Coronary artery (tissue), 2 donors: Measurements from ENCODE around the gene ARL15.
"Not testable (repeated sequence)": the region's sequence is repeated elsewhere in the genome, so short reads cannot be mapped to it uniquely, and the experiment has no call there.

Experiments
- DNase-seq: peaks from one replicate; pipeline ENCODE4 v3.0.0-alpha.2; 2017; ENCODE audit warnings: low spot score
- H3K27ac ChIP-seq, 2 donors: fragments of 200-600 bp; sonication (generic); one replicate each; pipeline ENCODE4 v1.5.1; 2016 to 2019
- H3K4me3 ChIP-seq: fragments of 200-600 bp; sonication (generic); 2 replicates; pipeline ENCODE4 v1.5.1; 2016; ENCODE audit warnings: mild to moderate bottlenecking, moderate library complexity
- TF ChIP-seq, protein P1 (sequence below): fragments of 200-600 bp; sonication (generic); IDR thresholded peaks from one replicate; pipeline ENCODE4 v1.5.1; 2019; ENCODE audit warnings: antibody characterized with exemption

Gene ARL15

DNA sequence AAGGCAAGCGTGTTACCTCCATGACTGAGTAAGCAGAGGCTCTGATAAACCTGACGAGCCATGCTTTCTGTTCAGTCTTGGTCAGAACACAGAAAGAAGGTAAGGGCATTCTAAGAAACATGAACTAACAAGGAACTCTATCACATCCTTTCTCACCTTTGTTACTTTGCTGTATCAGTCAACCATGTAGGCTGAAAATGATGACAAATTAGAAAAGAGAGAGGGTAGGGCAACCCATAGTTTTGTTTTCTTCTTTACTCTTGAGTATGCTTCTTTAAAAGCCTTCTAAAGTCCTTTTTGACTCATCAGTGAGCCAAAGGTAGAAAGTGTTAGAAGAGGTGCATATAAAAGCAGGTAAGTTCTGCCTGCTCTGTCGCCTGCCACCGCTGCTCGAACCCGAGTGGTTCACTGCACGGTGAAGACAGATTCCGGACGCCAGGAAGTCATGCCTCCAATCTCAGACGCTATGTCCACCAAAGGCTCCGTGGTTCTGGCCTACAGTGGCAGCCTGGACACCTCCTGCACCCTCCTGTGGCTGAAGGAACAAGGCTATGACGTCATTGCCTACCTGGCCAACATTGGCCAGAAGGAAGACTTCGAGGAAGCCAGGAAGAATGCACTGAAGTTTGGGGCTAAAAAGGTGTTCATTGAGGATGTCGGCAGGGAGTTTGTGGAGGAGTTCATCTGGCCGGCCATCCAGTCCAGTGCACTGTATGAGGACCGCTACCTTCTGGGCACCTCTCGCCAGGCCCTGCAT lies 451.5 kb downstream of the ARL15 start:
- DNase-seq = no peak
- TF ChIP-seq, protein P1, sequence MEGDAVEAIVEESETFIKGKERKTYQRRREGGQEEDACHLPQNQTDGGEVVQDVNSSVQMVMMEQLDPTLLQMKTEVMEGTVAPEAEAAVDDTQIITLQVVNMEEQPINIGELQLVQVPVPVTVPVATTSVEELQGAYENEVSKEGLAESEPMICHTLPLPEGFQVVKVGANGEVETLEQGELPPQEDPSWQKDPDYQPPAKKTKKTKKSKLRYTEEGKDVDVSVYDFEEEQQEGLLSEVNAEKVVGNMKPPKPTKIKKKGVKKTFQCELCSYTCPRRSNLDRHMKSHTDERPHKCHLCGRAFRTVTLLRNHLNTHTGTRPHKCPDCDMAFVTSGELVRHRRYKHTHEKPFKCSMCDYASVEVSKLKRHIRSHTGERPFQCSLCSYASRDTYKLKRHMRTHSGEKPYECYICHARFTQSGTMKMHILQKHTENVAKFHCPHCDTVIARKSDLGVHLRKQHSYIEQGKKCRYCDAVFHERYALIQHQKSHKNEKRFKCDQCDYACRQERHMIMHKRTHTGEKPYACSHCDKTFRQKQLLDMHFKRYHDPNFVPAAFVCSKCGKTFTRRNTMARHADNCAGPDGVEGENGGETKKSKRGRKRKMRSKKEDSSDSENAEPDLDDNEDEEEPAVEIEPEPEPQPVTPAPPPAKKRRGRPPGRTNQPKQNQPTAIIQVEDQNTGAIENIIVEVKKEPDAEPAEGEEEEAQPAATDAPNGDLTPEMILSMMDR = no peak
- Histone ChIP-seq H3K4me3 (no peak overlapping the region), H3K27ac (no peak overlapping the region)

DNA sequence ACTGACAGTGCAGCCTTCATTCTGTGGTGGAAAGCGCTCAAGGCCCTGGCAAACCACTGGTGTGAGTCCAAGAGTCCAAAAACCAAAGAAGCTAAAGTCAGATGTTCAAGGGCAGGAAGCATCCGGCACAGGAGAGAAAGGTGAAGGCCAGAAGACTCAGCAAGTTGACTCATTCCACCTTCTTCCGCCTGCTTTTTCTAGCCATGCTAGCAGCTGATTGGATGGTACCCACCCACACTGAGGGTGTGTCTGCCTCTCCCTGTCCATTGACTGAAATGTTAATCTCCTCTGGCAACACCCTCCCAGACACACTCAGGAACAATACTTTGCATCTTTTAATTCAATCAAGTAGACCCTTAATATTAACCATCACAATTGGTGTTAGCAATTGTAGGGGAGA lies 453.9 kb downstream of the ARL15 start:
- no peak for DNase-seq
- TF ChIP-seq, protein P1 = no peak
- Histone ChIP-seq H3K27ac (no peak overlapping the region), H3K4me3 (no peak overlapping the region)

DNA sequence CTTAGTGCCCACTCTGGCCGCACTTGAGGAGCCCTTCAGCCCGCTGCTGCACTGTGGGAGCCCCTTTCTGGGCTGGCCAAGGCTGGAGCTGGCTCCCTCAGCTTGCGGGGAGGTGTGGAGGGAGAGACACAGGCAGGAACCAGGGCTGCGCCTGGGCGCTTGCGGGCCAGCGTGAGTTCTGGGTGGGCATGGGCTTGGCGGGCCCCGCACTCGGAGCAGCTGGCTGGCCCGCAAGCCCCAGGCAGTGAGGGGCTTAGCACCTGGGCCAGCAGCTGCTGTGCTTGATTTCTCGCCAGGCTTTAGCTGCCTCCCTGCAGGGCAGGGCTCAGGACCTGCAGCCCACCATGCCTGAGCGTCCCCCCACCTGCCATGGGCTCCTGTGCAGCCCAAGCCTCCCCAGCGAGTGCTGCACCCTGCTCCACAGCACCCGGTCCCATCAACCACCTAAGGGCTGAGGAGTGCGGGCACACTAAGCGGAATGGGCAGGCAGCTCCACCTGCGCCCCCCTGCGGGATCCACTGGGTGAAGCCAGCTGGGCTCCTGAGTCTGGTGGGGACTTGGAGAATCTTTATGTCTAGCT lies 473.4 kb downstream of the ARL15 start:
- not testable (repeated sequence) for DNase-seq, H3K4me3 ChIP-seq

DNA sequence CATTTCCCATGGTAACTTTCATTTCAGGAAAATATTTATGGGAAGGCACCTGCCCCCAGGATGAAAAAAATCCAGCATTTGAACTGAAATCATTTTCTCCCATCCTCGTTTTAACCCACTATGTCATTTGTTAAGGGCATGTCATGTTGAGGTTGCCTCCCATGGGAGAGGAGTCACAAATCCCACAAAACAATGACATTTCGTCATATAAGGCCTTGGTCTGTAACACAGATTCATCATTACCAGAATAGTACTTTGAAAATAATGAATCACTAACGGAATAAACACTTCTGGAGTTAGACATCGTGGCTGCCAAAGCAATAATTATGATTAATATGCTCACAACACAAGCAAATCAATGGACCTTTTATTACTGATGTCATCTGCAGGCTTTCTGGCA lies 475.9 kb downstream of the ARL15 start:
- Histone ChIP-seq H3K4me3 (no peak overlapping the region), H3K27ac (no peak overlapping the region)
- TF ChIP-seq, protein P1 = no peak
- no peak for DNase-seq

More for the DNA sequence above, 473.4 kb downstream of the ARL15 start:
- H3K27ac ChIP-seq = not testable (repeated sequence)
